GM23338 (cell line): Measurements from ENCODE around the gene PRDM5. TPM values are rescaled to one million over a fixed set of nuclear protein-coding genes. Genes with fewer than 3 reads are reported as not detected.

Experiments used
- ATAC-seq: fragments of 200-7000 bp; cut with Tn5 transposase; 3 replicates; pipeline ENCODE4 v1.9.1; 2020
- DNase-seq: peaks from one replicate; pipeline ENCODE4 v3.0.0-alpha.2; 2015; ENCODE audit warnings: low spot score
- H2AFZ ChIP-seq: fragments of 200-600 bp; sonication (generic); 2 replicates; pipeline ENCODE4 v1.8.0; 2016; ENCODE audit warnings: antibody characterized with exemption, mild to moderate bottlenecking, moderate library complexity
- H3F3A ChIP-seq: fragments of 200-600 bp; sonication (generic); replicated peaks from 2 replicates; pipeline ENCODE4 v1.8.0; 2017; ENCODE audit warnings: antibody characterized with exemption, mixed run types, low read depth
- H3K27ac ChIP-seq: fragments of 200-600 bp; sonication (generic); 2 replicates; pipeline ENCODE4 v1.6.1; 2016; ENCODE audit warnings: low read depth
- H3K27me3 ChIP-seq: fragments of 200-600 bp; sonication (generic); 2 replicates; pipeline ENCODE4 v1.8.0; 2016; ENCODE audit warnings: mild to moderate bottlenecking, mixed run types, moderate library complexity; ENCODE audit not compliant: insufficient read depth
- H3K36me3 ChIP-seq: fragments of 200-600 bp; sonication (generic); 2 replicates; pipeline ENCODE4 v1.8.0; 2016; ENCODE audit warnings: mild to moderate bottlenecking; ENCODE audit not compliant: insufficient read depth
- H3K4me1 ChIP-seq: fragments of 200-600 bp; sonication (generic); 2 replicates; pipeline ENCODE4 v1.8.0; 2016; ENCODE audit warnings: mild to moderate bottlenecking, moderate library complexity; ENCODE audit not compliant: insufficient read depth
- H3K4me2 ChIP-seq: fragments of 200-600 bp; sonication (generic); 2 replicates; pipeline ENCODE4 v1.7.1; 2017; ENCODE audit warnings: mixed run types
- H3K4me3 ChIP-seq: fragments of 200-600 bp; sonication (generic); 2 replicates; pipeline ENCODE4 v1.6.1; 2016; ENCODE audit warnings: mixed run types
- H3K79me2 ChIP-seq: fragments of 200-600 bp; sonication (generic); replicated peaks from 2 replicates; pipeline ENCODE4 v1.8.0; 2017; ENCODE audit warnings: mild to moderate bottlenecking; ENCODE audit not compliant: insufficient read depth
- H3K9me2 ChIP-seq: fragments of 200-600 bp; sonication (generic); 2 replicates; pipeline ENCODE4 v1.8.0; 2017; ENCODE audit not compliant: insufficient read depth
- H4K20me1 ChIP-seq: fragments of 200-600 bp; sonication (generic); replicated peaks from 2 replicates; pipeline ENCODE4 v1.8.0; 2017; ENCODE audit warnings: mild to moderate bottlenecking; ENCODE audit not compliant: insufficient read depth
- H3K27ac Mint-ChIP-seq: 2 replicates; pipeline ENCODE4 v1.8.0; 2020; ENCODE audit warnings: inconsistent platforms, mild to moderate bottlenecking, moderate library complexity, mixed read lengths
- H3K27me3 Mint-ChIP-seq: 3 replicates; pipeline ENCODE4 v1.8.0; 2022; ENCODE audit warnings: low read depth, mild to moderate bottlenecking, moderate library complexity, mixed read lengths, inconsistent platforms; ENCODE audit not compliant: insufficient read depth, poor library complexity
- H3K36me3 Mint-ChIP-seq: 3 replicates; pipeline ENCODE4 v1.8.0; 2021; ENCODE audit warnings: low read depth, mild to moderate bottlenecking, inconsistent platforms, moderate library complexity, mixed read lengths
- H3K4me1 Mint-ChIP-seq: 3 replicates; pipeline ENCODE4 v1.8.0; 2020; ENCODE audit warnings: mild to moderate bottlenecking, inconsistent platforms, mixed read lengths
- H3K4me3 Mint-ChIP-seq: 3 replicates; pipeline ENCODE4 v1.8.0; 2021; ENCODE audit warnings: moderate library complexity, mild to moderate bottlenecking, inconsistent platforms, mixed read lengths
- H3K9me3 Mint-ChIP-seq: 3 replicates; pipeline ENCODE4 v1.8.0; 2020; ENCODE audit warnings: moderate library complexity, mild to moderate bottlenecking, inconsistent platforms, mixed read lengths
- CREB1 ChIP-seq: fragments of 250-450 bp; sonication (Bioruptor Pico); IDR thresholded peaks from 2 replicates; pipeline ENCODE4 v1.5.0; 2020; ENCODE audit warnings: low read depth, mild to moderate bottlenecking, moderate library complexity
- CTCF ChIP-seq, 2 experiments: fragments of 200-600 bp in 1 of 2; sonication (generic) in 1 of 2; conservative IDR thresholded peaks; 2 replicates each; pipeline versions ENCODE4 v1.5.1 to v1.6.1; 2016 to 2017; ENCODE audit warnings: antibody characterized with exemption in 2 of 2, low read depth in 2 of 2, mild to moderate bottlenecking in 2 of 2, moderate library complexity in 1 of 2
- ETS1 ChIP-seq: IDR thresholded peaks from 2 replicates; pipeline ENCODE4 v1.6.1; 2016; ENCODE audit warnings: antibody characterized with exemption
- EZH2 ChIP-seq: fragments of 200-600 bp; sonication (generic); IDR thresholded peaks from one replicate; pipeline ENCODE4 v1.8.0; 2017; ENCODE audit warnings: antibody characterized with exemption, mild to moderate bottlenecking, low read depth; ENCODE audit not compliant: unreplicated experiment
- EZH2phosphoT487 ChIP-seq: fragments of 200-600 bp; sonication (generic); IDR thresholded peaks from one replicate; pipeline ENCODE4 v1.8.1; 2018; ENCODE audit warnings: antibody characterized with exemption; ENCODE audit not compliant: unreplicated experiment
- JUNB ChIP-seq: IDR thresholded peaks from one replicate; pipeline ENCODE4 v1.6.1; 2016; ENCODE audit warnings: antibody characterized with exemption; ENCODE audit not compliant: unreplicated experiment
- NANOG ChIP-seq: IDR thresholded peaks from 2 replicates; pipeline ENCODE4 v1.6.1; 2016; ENCODE audit warnings: antibody characterized with exemption, borderline replicate concordance
- POLR2AphosphoS5 ChIP-seq: IDR thresholded peaks from 2 replicates; pipeline ENCODE4 v1.6.1; 2016; ENCODE audit warnings: antibody characterized with exemption, low read depth
- REST ChIP-seq: IDR thresholded peaks from one replicate; pipeline ENCODE4 v1.6.1; 2018; ENCODE audit warnings: antibody characterized with exemption; ENCODE audit not compliant: unreplicated experiment
- STAT1 ChIP-seq: IDR thresholded peaks from one replicate; pipeline ENCODE4 v1.6.1; 2016; ENCODE audit warnings: antibody characterized with exemption; ENCODE audit not compliant: unreplicated experiment
- ZNF114 ChIP-seq: fragments of 250-450 bp; sonication (Bioruptor Pico); IDR thresholded peaks from 2 replicates; pipeline ENCODE4 v1.5.0; 2020; ENCODE audit warnings: mild to moderate bottlenecking, moderate library complexity
- ZNF331 ChIP-seq: fragments of 250-450 bp; sonication (Bioruptor Pico); IDR thresholded peaks from 2 replicates; pipeline ENCODE4 v1.5.0; 2020; ENCODE audit warnings: low read depth, mild to moderate bottlenecking, moderate library complexity
- polyA plus RNA-seq: library from polyadenylated mRNA; unstranded; fragments of >200 nt; fragmentation: Nextera tagmentation; extraction: Ambion mirVana; gene quantifications from 2 replicates; pipeline ENCODE4 v1.2.1, GENCODE V29; 2016
- total RNA-seq: library from RNA; depleted of rRNA; stranded (reverse); fragments of >200 nt; shearing (Covaris generic); gene quantifications from 2 replicates; pipeline ENCODE4 v1.2.3, GENCODE V29; 2014
- TF ChIP-seq, protein P1 (sequence below): fragments of 250-450 bp; sonication (Bioruptor Pico); IDR thresholded peaks from 2 replicates; pipeline ENCODE4 v1.5.0; 2020; ENCODE audit warnings: mild to moderate bottlenecking, moderate library complexity

The PRDM5 gene
- total and polyA plus RNA-seq, 2 experiments from 2014 or later = 11.2 to 40.4 TPM

- no peaks in the 10 kb centered on the region for H3K4me1 ChIP-seq
- ATAC-seq (no peak), DNase-seq (no peak)
- H3K27me3 Mint-ChIP-seq = peaks cover 4% of the 10 kb centered on the region
- no peaks in the 10 kb centered on the region for H3K27me3 ChIP-seq
- H3F3A ChIP-seq = no peaks in the 10 kb centered on the region
- H3K4me1 Mint-ChIP-seq = no peaks in the 10 kb centered on the region
- H2AFZ ChIP-seq = no peak overlapping the region
- H3K27ac Mint-ChIP-seq = no peak overlapping the region
- H3K36me3 ChIP-seq = no peaks in the 10 kb centered on the region
- H3K4me3 Mint-ChIP-seq = no peak overlapping the region
- no peak overlapping the region for H3K27ac ChIP-seq
- no peaks in the 10 kb centered on the region for H3K9me2 ChIP-seq
- H3K36me3 Mint-ChIP-seq = peaks cover 32% of the 10 kb centered on the region
- H3K79me2 ChIP-seq = no peaks in the 10 kb centered on the region
- H3K4me2 ChIP-seq = no peak overlapping the region
- peaks cover 15% of the 10 kb centered on the region; the same call in 2 of the 3 replicates for H3K9me3 Mint-ChIP-seq
- no peak overlapping the region for H3K4me3 ChIP-seq
- TF ChIP-seq EZH2phosphoT487 (no peak), EZH2 (no peak), CTCF (conservative IDR thresholded peaks at IDR 0.05; ENCODE audit: low read depth in 2 of 2) (no peak), POLR2AphosphoS5 (no peak), ZNF114 (CRISPR knock-in tag) (no peak), CREB1 (CRISPR knock-in tag) (no peak), ZNF331 (CRISPR knock-in tag) (no peak), REST (no peak), STAT1 (no peak), JUNB (no peak), NANOG (no peak), ETS1 (no peak)
- TF ChIP-seq, protein P1, sequence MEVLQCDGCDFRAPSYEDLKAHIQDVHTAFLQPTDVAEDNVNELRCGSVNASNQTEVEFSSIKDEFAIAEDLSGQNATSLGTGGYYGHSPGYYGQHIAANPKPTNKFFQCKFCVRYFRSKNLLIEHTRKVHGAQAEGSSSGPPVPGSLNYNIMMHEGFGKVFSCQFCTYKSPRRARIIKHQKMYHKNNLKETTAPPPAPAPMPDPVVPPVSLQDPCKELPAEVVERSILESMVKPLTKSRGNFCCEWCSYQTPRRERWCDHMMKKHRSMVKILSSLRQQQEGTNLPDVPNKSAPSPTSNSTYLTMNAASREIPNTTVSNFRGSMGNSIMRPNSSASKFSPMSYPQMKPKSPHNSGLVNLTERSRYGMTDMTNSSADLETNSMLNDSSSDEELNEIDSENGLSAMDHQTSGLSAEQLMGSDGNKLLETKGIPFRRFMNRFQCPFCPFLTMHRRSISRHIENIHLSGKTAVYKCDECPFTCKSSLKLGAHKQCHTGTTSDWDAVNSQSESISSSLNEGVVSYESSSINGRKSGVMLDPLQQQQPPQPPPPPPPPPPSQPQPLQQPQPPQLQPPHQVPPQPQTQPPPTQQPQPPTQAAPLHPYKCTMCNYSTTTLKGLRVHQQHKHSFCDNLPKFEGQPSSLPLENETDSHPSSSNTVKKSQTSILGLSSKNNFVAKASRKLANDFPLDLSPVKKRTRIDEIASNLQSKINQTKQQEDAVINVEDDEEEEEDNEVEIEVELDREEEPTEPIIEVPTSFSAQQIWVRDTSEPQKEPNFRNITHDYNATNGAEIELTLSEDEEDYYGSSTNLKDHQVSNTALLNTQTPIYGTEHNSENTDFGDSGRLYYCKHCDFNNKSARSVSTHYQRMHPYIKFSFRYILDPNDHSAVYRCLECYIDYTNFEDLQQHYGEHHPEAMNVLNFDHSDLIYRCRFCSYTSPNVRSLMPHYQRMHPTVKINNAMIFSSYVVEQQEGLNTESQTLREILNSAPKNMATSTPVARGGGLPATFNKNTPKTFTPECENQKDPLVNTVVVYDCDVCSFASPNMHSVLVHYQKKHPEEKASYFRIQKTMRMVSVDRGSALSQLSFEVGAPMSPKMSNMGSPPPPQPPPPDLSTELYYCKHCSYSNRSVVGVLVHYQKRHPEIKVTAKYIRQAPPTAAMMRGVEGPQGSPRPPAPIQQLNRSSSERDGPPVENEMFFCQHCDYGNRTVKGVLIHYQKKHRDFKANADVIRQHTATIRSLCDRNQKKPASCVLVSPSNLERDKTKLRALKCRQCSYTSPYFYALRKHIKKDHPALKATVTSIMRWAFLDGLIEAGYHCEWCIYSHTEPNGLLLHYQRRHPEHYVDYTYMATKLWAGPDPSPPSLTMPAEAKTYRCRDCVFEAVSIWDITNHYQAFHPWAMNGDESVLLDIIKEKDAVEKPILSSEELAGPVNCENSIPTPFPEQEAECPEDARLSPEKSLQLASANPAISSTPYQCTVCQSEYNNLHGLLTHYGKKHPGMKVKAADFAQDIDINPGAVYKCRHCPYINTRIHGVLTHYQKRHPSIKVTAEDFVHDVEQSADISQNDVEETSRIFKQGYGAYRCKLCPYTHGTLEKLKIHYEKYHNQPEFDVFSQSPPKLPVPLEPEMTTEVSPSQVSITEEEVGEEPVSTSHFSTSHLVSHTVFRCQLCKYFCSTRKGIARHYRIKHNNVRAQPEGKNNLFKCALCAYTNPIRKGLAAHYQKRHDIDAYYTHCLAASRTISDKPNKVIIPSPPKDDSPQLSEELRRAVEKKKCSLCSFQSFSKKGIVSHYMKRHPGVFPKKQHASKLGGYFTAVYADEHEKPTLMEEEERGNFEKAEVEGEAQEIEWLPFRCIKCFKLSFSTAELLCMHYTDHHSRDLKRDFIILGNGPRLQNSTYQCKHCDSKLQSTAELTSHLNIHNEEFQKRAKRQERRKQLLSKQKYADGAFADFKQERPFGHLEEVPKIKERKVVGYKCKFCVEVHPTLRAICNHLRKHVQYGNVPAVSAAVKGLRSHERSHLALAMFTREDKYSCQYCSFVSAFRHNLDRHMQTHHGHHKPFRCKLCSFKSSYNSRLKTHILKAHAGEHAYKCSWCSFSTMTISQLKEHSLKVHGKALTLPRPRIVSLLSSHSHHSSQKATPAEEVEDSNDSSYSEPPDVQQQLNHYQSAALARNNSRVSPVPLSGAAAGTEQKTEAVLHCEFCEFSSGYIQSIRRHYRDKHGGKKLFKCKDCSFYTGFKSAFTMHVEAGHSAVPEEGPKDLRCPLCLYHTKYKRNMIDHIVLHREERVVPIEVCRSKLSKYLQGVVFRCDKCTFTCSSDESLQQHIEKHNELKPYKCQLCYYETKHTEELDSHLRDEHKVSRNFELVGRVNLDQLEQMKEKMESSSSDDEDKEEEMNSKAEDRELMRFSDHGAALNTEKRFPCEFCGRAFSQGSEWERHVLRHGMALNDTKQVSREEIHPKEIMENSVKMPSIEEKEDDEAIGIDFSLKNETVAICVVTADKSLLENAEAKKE = no peak
- no peaks in the 10 kb centered on the region; the same call in 1 of the 2 replicates for H4K20me1 ChIP-seq
Observed at GRCh38 chr4:120881846-120882245, 40.7 kb downstream of the PRDM5 start.
